Activated naive CD8-positive, alpha-beta T cell treated with anti-CD3 and anti-CD28 coated beads, Interleukin-2, amount 50 U/mL, for 16 hours (primary cell): ENCODE measurements around the gene DBH.
"Not testable (repeated sequence)": the region's sequence is repeated elsewhere in the genome, so short reads cannot be mapped to it uniquely, and the experiment has no call there.

Experiments
- DNase-seq: peaks from one replicate; pipeline ENCODE4 v3.0.0-alpha.2; 2020; ENCODE audit warnings: low read depth, low spot score

The DBH gene

DNA sequence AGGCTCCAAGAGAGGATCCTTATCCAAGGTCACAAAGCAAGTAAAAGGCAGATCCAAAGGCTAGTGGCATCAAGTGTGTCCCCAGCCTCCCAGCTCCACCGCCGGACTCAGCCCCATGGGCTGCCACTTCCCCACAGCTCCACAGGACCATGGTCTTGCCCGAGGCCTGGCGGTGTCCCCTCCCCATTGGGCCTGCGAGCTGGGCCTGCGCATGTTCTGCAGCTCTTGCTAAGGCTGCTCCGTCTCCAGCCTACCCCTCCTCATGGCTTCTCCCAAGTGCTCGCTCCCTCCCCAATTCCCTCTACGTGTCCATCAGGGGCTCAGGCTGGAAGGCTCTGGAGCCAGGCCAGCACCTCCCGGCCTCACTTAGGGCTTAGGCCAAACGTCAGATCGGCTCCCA is 29.4 kb downstream of the DBH start:
- DNase-seq: no peak

DNA sequence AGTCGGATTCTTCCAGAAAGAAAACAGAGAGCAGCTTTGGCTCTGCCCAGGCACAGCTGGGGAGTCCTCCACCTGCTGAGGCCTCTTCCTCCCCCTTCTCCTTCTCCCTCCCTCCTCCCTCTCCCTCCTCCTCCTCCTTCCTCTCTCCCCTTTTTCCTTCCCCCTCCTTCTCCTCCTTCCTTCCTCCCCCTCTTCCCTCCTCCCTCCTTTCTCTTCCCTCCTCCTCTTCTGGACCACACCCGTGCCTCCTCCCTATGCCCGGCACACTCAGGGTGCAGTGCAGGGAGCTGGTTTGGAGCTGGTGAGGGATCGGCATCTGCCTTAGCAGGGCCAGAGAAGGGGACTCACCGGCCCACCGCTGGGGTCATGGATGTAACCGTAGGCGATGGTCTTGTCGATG is 30.2 kb downstream of the DBH start:
- DNase-seq: no peak

DNA sequence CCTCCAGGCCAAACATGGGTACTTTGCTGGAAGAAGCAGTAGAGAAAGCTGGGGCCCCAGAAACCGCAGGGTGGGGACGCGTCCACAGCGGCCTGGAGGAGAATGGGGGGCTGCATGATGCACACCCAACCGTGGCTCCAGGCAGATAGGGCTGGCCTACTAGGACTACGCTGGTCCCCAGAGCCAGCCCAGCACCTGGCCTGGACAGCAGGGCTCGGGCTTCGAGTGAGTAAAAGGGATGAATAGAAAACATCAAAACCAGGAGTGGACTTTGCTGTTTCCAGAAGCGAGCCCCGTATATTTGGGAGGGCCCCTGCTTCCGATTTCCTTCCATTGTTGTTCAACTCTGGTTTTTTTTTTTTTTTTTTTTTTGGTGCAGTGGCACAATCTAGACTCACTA is 30.7 kb downstream of the DBH start:
- no peak for DNase-seq

DNA sequence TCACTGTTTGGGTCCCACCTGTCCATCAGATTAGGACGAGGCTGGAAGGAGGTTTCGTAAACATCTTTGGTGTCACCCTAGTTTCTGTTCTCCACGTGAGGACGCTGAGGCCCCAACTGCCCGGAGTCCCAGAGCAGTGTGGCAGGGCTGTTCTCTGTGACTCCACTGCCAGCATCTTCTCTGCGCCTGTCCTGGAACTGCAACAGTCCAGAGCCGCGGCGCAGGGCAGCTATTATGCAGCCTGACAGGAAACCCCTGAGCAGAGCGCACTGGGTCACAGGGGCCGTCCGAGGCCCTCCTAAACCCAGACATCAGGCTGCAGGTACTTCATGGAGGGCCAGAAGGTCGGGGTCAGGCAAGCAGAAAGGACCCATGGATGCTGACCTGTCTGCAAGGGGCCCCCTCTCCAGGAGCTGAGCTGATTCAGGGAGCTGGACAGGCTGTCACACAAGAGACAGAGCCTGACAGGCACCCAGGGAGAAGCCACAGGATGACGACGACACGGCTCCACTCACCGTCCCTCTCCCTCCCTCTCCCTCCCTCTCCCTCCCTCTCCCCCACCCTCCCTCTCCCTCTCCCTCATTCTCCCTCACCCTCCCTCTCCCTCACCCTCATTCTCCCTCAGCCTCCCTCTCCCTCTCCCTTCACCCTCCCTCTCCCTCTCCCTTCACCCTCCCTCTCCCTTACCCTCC is 31.7 kb downstream of the DBH start:
- no peak for DNase-seq

DNA sequence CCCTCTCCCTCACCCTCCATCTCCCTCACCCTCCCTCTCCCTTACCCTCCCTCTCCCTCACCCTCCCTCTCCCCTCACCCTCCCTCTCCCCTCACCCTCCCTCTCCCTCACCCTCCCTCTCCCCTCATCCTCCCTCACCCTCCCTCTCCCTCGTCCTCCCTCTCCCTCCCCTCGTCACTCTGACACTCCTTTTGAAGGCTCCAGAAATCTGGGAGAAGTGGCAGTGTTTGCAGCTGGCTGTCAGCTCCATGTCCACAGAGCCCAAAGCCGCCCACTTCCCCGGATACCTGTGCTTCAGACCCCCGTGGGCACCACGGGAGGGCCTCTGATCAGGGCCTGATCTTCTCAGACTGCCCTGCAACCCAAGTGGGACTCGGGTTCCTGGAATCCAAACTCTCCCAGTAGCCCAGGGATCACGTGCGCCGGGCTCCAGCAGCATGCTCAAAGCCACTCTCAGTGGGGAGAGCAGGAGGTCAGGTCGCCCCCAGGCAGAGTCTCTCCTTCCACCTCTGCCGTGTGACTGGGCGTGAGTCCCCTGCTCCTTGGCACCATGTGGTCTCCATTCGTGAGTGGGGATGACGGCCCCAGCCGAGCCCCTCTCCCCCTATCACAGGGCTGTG is 33.1 kb downstream of the DBH start:
- no peak for DNase-seq

DNA sequence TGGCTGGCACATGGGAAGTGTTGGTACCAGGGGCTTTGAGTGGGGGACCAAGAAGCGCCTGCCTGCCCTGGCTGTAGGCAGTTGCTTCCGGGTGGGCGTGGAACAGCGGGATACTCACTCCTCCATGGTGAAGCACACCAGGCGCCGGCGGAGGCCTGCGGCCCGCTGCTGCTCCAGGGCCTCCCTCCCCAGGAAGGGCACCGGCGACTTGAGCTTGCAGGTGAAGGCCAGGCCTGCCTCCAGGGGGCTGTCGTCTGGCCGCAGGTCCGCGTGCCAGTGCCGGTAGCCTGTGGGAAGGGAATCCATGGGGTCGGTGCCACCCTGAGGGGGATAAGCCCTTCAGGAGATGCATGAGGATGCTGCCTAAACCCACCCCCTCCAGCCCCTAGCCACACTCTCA is 34.3 kb downstream of the DBH start:
- DNase-seq: no peak

DNA sequence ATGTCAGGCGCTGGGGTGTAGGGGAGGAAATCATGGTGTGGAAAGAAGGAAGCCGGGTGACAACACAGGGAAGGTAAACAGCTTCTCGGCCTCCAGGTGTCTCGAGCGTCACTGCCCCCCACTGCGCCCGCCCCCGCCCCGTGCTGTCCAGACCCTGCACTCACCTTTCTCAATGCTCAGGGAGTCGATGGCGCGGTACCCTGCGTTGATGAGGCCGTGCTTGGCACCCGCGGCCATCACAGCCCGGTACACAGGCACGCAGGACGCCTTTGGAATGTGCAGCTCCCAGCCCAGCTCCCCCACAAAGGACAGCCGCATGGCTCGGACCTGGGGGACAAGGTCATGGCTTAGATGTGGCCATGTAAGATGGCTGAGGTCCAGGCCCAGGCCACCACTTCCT is 35.2 kb downstream of the DBH start:
- no peak for DNase-seq

DNA sequence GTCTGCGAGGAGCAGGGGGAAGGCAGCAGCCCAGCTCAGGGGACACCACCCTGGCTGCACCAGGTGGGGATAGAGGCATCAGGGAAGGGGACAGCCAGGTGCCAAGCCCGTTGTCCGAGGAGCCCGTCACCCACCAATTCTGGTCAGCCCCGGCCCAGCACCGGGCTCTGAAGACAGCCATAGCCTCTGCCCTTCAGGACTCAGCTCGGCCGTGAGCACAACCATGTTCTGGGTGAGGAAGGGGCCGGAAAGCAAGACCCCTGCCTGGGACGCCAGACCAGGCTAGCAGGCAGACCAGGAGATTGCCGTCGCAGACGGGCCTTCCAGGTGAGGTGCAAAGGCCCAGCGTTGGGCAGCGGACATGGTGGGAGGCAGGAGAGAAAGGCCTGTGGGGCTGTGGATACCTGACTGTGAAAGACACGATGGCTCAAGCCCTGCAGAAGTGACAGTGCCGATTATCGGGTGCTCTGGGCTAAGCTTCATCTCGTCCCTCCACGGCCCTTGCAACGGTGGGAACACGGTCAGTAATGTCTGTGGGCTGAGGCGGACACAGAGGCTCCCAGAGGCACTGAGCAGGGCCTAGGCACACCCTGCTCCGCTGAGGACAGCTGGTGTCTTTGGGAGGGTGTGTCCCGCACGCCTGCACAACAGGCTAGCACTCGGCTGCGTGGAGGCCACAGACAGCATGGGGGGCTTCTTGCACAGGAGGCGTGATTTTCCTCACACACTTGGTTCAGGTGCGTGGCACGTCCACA is 36.5 kb downstream of the DBH start:
- DNase-seq: no peak

DNA sequence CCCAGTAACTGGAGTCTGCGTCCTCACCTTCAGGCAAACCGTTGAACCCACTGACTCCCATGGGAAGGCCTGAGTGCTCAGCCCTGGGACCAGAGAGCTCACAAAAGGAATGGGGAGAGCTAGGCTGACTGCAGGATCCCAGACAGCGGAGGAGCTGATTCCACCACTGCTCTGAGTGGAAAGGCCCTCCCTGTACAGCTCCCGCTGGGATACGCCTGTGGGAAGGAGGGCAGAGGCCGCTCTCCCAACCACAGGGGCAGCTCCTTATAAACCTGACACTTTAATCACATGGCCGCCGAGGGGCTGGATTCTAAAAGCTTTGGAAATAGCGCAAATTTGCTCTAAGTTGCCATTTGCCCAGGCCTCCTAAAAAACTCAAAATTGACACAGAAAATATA is 37.1 kb downstream of the DBH start:
- DNase-seq: no peak

DNA sequence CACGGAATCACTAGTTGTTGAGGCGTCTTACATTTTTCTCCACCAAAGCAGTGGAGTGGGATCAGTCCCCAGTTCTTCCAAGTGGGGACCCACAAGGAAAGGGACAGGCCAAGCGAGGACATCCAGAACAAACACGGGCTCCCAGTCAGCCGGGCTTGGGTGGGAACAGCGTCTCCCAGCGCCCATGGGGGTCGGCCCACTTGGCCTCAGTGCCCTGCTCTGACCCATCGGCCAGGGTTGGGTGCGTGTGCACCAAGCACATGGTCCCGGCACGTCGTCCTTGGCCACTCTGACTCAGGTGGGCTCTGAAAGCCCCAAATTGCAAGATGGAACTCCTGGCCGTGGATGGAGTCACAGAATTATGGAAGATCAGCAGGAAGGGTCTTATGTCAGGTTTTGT is 37.9 kb downstream of the DBH start:
- no peak for DNase-seq

DNA sequence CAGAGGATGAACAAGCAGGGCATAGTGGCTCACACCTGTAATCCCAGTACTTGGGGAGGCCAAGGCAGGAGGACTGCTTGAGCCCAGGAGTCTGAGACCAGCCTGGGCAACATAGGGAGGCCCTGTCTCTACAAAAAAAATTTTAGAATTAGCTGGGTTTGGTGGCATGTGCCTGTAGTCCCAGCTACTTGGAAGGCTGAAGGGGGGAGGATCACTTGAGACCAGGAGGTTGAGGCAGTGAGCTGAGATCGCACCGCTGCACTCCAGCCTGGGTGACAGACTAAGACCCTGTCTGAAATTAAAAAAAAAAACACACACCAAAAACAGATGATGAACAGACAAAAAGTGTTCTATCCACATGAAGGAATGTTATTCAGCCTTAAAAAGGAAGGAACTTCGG is 39.6 kb downstream of the DBH start:
- not testable (repeated sequence) for DNase-seq

DNA sequence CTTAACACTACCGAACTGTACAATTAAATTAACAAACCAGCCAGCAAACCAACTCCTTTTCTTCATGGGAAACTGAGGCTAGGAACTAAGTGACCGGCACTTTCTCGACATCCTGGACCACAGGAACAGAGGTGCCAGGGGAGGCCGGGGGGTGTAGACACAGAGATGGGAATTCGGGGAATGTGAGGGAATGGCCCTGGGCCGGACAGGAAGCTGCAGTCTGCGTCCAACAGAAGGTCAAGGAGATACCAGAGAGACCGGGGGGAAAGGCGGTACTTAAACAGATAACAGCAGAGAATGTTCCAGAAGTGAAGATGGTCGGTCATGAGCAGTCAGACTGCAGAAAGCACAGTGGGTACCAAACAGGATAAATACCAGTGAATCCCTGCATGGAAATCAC is 40.3 kb downstream of the DBH start:
- no peak for DNase-seq

DNA sequence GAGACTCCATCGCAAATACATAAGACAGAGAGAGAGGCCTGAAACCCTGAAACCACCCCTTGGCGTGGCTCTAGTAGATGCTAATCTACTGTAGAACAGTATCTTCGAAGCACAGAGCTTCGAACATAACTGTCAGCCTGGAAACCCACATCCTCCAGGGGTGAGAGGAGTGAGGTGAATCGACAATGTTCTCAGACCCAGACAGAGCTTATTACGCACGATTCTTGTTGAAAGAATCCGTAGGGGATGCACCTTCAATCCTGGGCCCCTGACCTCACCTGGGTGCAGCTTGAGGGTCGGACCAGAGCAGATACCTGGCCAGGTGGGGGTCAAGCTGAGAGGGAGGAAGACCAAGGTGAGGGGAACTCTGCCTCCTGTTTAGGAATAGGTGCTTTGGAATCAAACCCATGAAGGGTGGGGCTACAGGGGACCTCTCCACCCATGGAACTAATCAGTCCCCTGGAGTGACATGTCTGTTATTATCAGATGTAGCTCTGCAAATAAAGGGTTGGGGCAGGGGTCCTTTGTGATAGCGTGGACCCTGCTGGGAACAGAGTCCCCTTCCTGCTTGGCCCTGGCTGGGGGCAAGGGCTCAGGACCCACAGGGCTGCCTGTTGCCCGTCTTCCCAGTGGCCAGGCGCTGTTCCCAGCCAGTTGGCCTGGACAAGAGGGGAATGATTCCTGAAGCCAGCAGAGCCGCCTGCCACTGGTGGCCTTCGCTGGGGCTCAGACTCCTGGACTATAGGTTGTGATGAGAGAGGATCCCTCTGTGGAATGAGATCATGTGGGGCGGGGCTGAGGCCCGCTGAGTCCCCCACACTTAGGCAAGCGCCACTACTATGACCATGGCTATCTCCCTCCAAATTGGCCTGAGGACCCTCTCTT is 41.2 kb downstream of the DBH start:
- no peak for DNase-seq

DNA sequence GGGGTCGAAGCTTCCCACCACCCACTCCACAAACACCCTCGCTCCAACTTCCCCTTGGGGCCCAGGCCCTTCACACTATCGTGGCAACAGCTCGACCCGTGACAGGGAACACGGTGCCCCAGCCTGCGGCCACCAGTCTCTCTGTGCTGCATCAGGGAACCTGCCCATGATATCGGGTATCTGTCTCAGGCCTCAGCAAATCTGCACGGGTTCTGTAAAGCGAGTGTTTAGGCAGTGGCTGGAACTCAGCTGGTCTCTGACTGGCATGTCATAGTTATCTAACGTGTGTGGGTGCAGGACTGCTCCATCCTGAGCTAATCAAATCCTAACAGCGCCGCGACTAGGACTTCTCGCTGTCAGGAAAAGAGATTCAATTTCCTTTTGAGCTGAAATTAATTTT is 42.9 kb downstream of the DBH start:
- DNase-seq: no peak

DNA sequence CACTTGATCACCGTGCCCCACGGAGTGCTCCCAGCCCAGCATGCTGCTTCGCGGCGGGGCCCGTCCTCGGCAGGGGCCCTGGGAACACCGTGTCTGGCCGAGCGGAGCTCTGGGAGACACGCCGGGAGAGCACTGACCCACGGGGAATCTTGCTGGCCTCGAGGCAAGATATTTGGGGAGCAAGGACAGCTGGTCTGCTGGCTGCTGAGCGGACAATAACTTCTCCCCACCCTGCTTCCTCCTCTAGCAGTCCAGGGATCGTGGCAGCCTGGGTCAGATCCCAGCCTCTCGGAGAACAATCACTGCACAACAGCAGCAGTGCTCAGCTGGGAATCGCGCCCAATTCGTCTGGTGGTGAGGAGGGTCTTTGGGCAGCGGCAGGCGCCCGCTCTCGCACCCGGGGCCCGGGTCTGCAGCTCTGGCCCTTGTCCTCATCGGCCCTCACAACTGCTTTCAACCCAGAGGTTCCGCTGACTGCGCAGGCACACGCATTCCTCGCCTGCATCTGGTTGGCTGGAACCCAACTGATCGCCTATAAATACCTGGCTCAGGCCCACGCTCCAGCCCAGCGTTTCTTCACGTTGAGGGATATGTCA is 43.4 kb downstream of the DBH start:
- no peak for DNase-seq

DNA sequence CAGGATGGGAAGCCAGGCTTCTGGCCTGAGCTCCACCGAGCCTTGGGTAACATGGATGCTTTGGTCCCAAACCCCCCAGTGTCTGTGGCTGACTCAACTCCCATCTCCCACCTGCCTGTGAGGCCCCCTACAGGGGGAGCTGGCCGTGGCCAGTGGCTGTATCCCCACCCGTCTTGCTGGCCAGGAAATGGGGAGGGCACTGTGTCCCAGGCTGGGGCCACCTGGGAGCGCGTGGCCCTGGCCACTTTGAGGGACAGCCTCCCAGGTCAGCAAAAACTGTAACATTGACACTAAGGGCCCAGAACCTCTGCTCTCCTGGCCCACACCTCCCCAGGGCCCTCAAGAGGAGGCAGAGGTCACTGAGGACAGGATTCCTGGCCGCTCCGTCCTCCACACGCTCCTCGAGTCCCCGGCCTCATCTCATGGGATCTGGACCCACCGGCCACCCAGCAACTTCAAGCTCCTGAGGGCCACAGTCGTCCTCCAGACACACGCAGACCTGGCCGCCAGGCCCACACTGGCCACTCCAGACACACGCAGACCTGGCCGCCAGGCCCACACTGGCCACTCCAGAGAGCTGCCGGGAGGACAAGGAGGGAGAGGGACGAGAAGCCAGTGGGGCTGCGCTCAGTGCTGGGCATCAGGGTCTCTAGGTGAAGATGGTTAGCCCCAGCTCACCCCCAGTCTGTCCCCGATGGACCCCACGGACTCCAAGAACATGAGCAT is 44.2 kb downstream of the DBH start:
- no peak for DNase-seq

DNA sequence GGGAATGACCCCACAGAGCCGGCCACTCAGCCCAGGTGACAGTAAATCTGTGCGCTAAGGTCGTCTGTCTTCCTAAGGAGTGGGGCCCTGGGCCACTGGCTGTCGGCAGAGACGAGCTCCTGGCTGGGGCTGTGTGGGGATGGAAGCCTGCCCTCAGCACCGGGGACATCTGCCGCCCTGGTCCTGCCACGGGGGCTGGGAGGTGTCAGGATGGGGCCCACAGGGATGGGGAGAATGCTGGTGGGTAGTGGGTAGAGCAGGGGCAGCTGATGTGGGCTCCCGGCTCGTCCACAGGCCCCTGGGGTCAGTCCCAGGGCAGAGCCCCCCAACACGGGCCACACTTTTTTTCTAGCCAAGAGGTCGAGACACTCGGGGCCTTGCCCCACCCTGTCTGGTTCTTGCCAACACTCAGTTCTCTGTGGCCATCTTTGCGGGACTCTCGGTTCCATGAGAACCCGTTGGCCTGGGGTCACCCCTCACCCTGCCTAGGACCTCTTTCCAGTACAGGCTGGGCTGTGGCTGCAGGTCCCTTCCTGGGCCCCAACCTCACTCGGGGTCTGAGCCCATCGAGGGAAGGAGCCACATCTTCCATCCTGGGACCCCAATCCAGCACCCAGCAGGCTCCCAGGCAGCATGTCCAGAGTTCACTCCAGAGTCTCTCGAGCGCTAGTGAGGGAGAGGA is 45.0 kb downstream of the DBH start:
- no peak for DNase-seq

DNA sequence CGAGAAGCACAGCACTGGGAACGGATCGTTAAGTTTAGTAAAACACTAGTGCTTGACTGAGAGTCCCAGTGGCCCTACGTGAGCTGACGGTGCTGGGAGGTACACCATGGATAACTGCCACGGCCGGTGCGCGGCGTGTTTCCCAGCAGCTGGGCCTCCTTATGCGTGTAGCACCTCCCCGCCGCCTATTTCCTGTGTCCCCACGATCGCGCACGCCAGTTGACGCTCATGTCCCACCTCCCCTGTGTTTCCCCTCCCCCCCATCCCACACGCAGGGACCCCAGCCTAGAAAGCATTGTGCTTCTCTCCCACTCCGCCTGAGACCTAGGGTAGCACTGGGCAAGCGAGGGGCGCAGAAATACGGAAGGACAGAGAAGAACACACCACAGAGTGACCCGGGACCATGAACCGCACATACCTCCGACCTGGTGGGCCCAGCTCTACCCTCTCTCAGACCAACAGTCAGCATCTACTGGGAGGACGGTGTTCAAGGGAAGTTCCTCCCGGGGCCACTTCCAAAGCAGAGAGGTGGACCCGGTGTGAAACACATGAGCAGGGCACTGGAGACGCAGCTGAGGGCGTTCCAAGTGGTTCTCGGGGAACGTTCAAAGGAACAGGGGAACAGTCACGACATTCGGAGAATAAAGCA is 45.6 kb downstream of the DBH start:
- no peak for DNase-seq

DNA sequence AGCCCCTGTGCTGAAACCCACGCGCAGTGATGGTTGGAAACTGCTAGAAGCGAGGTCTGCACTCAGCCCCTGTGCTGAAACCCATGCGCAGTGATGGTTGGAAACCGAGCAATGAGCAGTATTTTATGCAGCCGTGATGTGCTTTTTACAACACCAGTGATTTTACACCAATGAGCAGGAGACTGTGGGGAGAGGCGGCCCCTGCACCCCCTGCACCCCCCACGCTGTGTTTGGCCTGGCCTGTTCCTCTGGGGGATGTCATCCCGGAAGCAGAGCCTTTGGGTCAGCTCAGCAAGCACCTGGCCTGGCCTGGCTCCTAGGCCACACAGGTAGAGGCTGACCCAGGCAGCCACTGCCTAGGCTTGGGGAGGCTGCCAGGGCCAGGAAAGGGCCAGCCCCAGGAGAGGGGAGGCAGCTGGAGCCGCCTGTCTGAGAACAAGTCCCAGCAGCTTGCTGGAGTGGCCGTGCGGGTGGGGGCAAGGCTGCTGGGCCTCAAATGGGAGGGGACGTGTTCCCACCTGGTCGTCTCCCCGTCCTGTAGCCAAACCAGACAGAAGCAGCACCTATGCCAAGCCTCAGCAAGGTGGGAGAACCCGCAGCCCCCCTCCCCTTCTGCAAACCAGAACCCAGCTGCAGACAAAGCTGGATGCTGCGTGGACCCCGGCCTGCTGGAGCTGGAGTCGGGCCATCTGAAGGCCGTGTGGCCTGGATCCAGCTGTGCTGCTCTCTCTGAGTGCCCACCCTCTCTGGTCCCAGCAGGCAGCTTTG is 46.8 kb downstream of the DBH start:
- DNase-seq: no peak
